Measurements from ENCODE around the gene DRC1. TPM values are rescaled to one million over a fixed set of nuclear protein-coding genes. Genes with fewer than 3 reads are reported as not detected.
A peak's percentile ranks its signal among the peaks of the same experiment; 100 is the strongest.

Gene DRC1
- polyA plus RNA-seq, 2 of the 4 experiments (the other 2 are of a cell fraction), result 0.21 to 0.39 TPM

- Histone ChIP-seq H3K27ac (no peak overlapping the region), H3K9me3 (no peaks in the 10 kb centered on the region), H3K4me1 (no peaks in the 10 kb centered on the region), H3K4me2 (no peak overlapping the region), H3K4me3 (no peak overlapping the region)
- POLR2A ChIA-PET, result no interaction called here
- FAIRE-seq, result no peak
- ATAC-seq, result no peak
- CTCF ChIA-PET, result interaction anchor here (0.6 to 1.0 kb wide), 4 partner anchors 16 to 311 kb away, joined by 3 to 4 read pairs (median 3); no protein-coding TSS in a partner anchor
- WGBS (ENCODE audit: missing lambda C conversion rate), result 71% methylated on average over 2 of the region's 2 CpGs
- DNase-seq (ENCODE audit: low read depth in 1 of 2, low spot score in 1 of 2), result no peak
- TF ChIP-seq SMC3 (IDR thresholded peaks at IDR 0.05), result no peak
- TF ChIP-seq MAZ (IDR thresholded peaks at IDR 0.05; ENCODE audit: borderline replicate concordance, low read depth, low read length), result no peak
- no peak for TF ChIP-seq FOSL2 (IDR thresholded peaks at IDR 0.05)
- peak; percentile 58 for TF ChIP-seq FOSL2 (CRISPR knock-in tag; IDR thresholded peaks at IDR 0.05)
These were observed 33.4 kb downstream of the DRC1 start for GRCh38 chr2:26435106-26435505.

DNA sequence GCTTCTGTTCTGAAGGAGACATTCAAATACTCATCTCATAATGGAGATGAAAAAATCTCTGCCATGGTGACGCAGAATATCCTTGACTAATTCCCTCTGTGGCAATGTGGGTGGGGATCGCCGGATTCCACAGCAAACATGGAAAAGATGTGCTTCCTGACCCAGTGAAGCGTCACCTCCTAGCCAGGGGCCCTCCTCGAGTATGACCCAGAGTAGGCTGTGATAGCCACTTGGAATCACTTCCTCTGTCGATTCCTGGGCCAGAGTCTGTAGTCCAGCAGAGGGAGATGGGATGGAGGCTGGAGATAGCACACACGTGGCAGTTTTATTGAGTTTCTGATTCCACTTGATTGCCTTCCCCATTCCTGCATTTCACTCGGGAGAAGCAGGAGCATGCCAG, 36.8 kb downstream of the DRC1 start:
- 59% methylated on average over 8 of the region's 8 CpGs for WGBS (ENCODE audit: missing lambda C conversion rate)
- FAIRE-seq (no peak), ATAC-seq (peak; percentile 48 to 77; a peak in 4 of 6 replicates), DNase-seq (ENCODE audit: low read depth in 1 of 2, low spot score in 1 of 2) (no peak)
- H3K9me3 ChIP-seq, result no peaks in the 10 kb centered on the region
- H3K4me2 ChIP-seq, result no peak overlapping the region
- POLR2A ChIA-PET, result no interaction called here
- no peak overlapping the region for H3K27ac ChIP-seq
- no peaks in the 10 kb centered on the region for H3K4me1 ChIP-seq
- CTCF ChIA-PET, result interaction anchor here (0.6 kb wide), 1 partner anchor 447 kb away, joined by 3 read pairs; no protein-coding TSS in a partner anchor
- no peak overlapping the region for H3K4me3 ChIP-seq
- no peak for TF ChIP-seq TFCP2L1 (CRISPR knock-in tag; IDR thresholded peaks at IDR 0.05)
- TF ChIP-seq CHD2 (IDR thresholded peaks at IDR 0.05; ENCODE audit: low read length, partially characterized antibody), result no peak
- TF ChIP-seq ZSCAN20 (CRISPR knock-in tag; IDR thresholded peaks at IDR 0.05), result no peak
- TF ChIP-seq POLR2A (IDR thresholded peaks at IDR 0.05; ENCODE audit: low read length), result no peak
- TF ChIP-seq, protein P1, sequence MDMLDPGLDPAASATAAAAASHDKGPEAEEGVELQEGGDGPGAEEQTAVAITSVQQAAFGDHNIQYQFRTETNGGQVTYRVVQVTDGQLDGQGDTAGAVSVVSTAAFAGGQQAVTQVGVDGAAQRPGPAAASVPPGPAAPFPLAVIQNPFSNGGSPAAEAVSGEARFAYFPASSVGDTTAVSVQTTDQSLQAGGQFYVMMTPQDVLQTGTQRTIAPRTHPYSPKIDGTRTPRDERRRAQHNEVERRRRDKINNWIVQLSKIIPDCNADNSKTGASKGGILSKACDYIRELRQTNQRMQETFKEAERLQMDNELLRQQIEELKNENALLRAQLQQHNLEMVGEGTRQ (IDR thresholded peaks at IDR 0.05), result no peak
- TF ChIP-seq EHF (CRISPR knock-in tag; IDR thresholded peaks at IDR 0.05), result no peak
- TF ChIP-seq GATA3 (IDR thresholded peaks at IDR 0.05; ENCODE audit: borderline replicate concordance), result no peak
- TF ChIP-seq ZNF302 (CRISPR knock-in tag; IDR thresholded peaks at IDR 0.05), result no peak
- TF ChIP-seq RFX5 (IDR thresholded peaks at IDR 0.05), result no peak
- no peak for TF ChIP-seq MAZ (IDR thresholded peaks at IDR 0.05; ENCODE audit: borderline replicate concordance, low read depth, low read length)
- no peak for TF ChIP-seq SMC3 (IDR thresholded peaks at IDR 0.05)
- no peak for TF ChIP-seq CHD4 (IDR thresholded peaks at IDR 0.05; ENCODE audit: borderline replicate concordance)

GRCh38 chr2:26438926-26439325, 37.2 kb downstream of the DRC1 start:
- WGBS (ENCODE audit: missing lambda C conversion rate), result 82% methylated on average over 5 of the region's 5 CpGs
- no peak for FAIRE-seq
- no peak for DNase-seq (ENCODE audit: low read depth in 1 of 2, low spot score in 1 of 2)
- Histone ChIP-seq H3K4me3 (no peak overlapping the region), H3K4me1 (no peaks in the 10 kb centered on the region), H3K4me2 (no peak overlapping the region), H3K27ac (no peak overlapping the region), H3K9me3 (no peaks in the 10 kb centered on the region)
- no peak; a peak in 2 of 6 replicates for ATAC-seq
- POLR2A ChIA-PET, result no interaction called here
- TF ChIP-seq MYC (IDR thresholded peaks at IDR 0.05; ENCODE audit: borderline replicate concordance, low read length) (no peak), HDAC2 (IDR thresholded peaks at IDR 0.05) (no peak), PHF8 (IDR thresholded peaks at IDR 0.05; ENCODE audit: borderline replicate concordance, low read depth) (no peak), ZSCAN20 (CRISPR knock-in tag; IDR thresholded peaks at IDR 0.05) (no peak), NR3C1 (IDR thresholded peaks at IDR 0.05) (no peak), HEYL (CRISPR knock-in tag; IDR thresholded peaks at IDR 0.05) (no peak), E2F6 (IDR thresholded peaks at IDR 0.05; ENCODE audit: borderline replicate concordance, low read depth) (no peak)
- CTCF ChIA-PET, result interaction anchor here (1.3 to 1.7 kb wide), 2 partner anchors 64 to 307 kb away, joined by 3 to 4 read pairs; no protein-coding TSS in a partner anchor

DNA sequence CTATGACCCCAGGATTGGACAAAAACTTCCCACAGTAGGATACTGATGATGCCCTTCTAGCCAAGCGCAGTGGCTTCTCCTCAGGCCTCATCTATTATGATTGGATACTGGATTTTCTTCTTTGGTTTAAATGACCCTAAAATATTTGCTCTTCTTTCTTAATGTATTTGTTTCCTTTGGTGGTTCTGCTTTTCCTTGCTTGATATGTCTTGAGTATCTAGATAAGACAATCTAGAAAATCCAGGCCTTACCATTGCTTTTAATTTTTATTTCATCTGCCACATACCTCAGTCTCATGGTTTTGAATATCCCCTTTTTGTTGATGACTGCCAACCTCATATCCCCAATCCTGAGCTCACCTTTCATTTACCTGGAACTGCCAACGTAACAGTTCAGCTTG, 40.6 kb downstream of the DRC1 start:
- H3K4me1 ChIP-seq, result no peaks in the 10 kb centered on the region
- no peak for ATAC-seq
- H3K9me3 ChIP-seq, result no peaks in the 10 kb centered on the region
- no peak overlapping the region for H3K27ac ChIP-seq
- CTCF ChIA-PET, result interaction anchor here (1.1 to 1.8 kb wide), 3 partner anchors 30 to 136 kb away, joined by 3 to 4 read pairs (median 4); no protein-coding TSS in a partner anchor
- WGBS (ENCODE audit: missing lambda C conversion rate), result 82% methylated on average over 2 of the region's 2 CpGs
- no peak for FAIRE-seq
- H3K4me3 ChIP-seq, result no peak overlapping the region
- no peak overlapping the region for H3K4me2 ChIP-seq
- TF ChIP-seq HES2 (IDR thresholded peaks at IDR 0.05) (no peak), RCOR1 (IDR thresholded peaks at IDR 0.05; ENCODE audit: low read depth, low read length) (no peak), CEBPB (IDR thresholded peaks at IDR 0.05) (no peak), ZNF302 (CRISPR knock-in tag; IDR thresholded peaks at IDR 0.05) (no peak), RNF2 (IDR thresholded peaks at IDR 0.05; ENCODE audit: borderline replicate concordance, low read depth) (no peak), CHD4 (IDR thresholded peaks at IDR 0.05; ENCODE audit: borderline replicate concordance) (no peak), CBX8 (IDR thresholded peaks at IDR 0.05) (no peak), MAZ (IDR thresholded peaks at IDR 0.05; ENCODE audit: borderline replicate concordance, low read depth, low read length) (no peak), JUN (IDR thresholded peaks at IDR 0.05) (no peak), ESRRA (IDR thresholded peaks at IDR 0.05; ENCODE audit: borderline replicate concordance, low read length) (no peak), PBX3 (IDR thresholded peaks at IDR 0.05) (no peak)
- TF ChIP-seq, protein P2, sequence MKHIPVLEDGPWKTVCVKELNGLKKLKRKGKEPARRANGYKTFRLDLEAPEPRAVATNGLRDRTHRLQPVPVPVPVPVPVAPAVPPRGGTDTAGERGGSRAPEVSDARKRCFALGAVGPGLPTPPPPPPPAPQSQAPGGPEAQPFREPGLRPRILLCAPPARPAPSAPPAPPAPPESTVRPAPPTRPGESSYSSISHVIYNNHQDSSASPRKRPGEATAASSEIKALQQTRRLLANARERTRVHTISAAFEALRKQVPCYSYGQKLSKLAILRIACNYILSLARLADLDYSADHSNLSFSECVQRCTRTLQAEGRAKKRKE (CRISPR knock-in tag; IDR thresholded peaks at IDR 0.05; ENCODE audit: low read depth), result no peak
- TF ChIP-seq, protein P1 (IDR thresholded peaks at IDR 0.05), result no peak
- no peak for DNase-seq (ENCODE audit: low read depth in 1 of 2, low spot score in 1 of 2)
- POLR2A ChIA-PET, result no interaction called here
